ENCODE data around the gene EPM2AIP1.

EPM2AIP1 gene

GRCh38 chr3:36944641-36945270 is 48.2 kb downstream of the EPM2AIP1 start, which contains the start of gene TRANK1:
TRANK1 (minus strand) TSS chr3:36945054; CDS start chr3:36944809, 245 bp downstream.
- peak; percentile 81 to 87 for DNase-seq

GRCh38 chr3:36944012-36944640 is 48.8 kb downstream of the EPM2AIP1 start:
- peak; percentile 4 to 41 for DNase-seq

- no peak for DNase-seq
These were observed 49.3 kb downstream of the EPM2AIP1 start for GRCh38 chr3:36943601-36944000.

- DNase-seq: no peak
These were observed 50.2 kb downstream of the EPM2AIP1 start for GRCh38 chr3:36942638-36943248.

- DNase-seq: no peak
These were observed 51.3 kb downstream of the EPM2AIP1 start for GRCh38 chr3:36941658-36942057.

- DNase-seq: no peak
These were observed 51.8 kb downstream of the EPM2AIP1 start for GRCh38 chr3:36941162-36941561.

- DNase-seq: no peak
These were observed 55.4 kb downstream of the EPM2AIP1 start for GRCh38 chr3:36937492-36937891.
